ENCODE measurements around the gene XRCC1. TPM values are rescaled to one million over a fixed set of nuclear protein-coding genes. Genes with fewer than 3 reads are reported as not detected.
A peak's percentile ranks its signal among the peaks of the same experiment; 100 is the strongest.
"Not testable (repeated sequence)": the region's sequence is repeated elsewhere in the genome, so short reads cannot be mapped to it uniquely, and the experiment has no call there.

The XRCC1 gene
- total RNA-seq, 1 donor from 2014 or later = 14.6 TPM

DNA sequence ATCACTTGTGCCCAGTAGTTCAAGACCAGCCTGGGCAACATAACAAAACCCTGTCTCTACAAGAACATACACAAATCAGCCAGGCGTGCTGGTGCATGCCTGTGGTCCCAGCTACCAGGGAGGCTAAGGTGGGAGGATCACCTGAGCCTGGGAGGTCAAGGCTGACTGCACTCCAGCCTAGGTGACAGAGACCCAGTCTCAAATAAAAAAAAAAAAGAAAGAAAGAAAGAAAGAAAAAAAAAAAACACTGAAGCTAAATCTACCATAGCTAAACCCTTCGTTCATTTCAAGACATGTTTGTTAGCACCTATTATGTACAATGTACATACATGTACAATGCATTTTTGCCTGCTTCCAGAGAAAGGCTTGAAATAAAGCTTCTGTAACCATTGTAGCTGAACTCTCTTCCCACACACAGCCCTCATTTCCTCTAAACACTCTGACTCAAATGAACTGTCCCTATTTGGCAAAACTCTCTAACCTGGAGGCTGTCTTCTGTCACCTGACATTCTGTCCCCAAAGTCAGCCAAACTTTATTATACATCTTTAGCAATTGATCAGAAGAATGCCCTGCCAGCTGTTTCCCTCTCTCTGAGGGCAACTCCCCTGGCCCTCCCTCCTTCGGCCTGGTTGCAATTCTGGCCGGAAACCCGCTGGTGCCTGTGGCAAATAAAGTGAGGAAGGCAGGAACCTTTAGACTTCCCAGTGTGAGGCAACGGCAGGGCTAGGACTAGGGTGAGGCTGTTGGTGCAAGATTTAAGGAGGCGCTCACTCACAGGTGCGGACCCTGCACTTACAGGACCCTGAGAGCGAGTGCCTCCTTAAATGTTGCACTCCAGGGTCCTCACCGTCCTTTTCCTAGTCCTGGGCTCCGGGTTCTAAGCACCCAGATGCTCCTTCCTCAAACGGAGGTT lies 50.1 kb downstream of the XRCC1 start:
- H3K9me3 ChIP-seq (ENCODE audit: insufficient read depth, low read depth, low read length) = no peaks in the 10 kb centered on the region
- no peaks in the 10 kb centered on the region for H3K27me3 Mint-ChIP-seq (ENCODE audit: low read depth, unreplicated experiment)
- H3K27ac ChIP-seq (ENCODE audit: low read depth, low read length) = no peak overlapping the region
- no peak overlapping the region for H3K27ac Mint-ChIP-seq (ENCODE audit: unreplicated experiment)
- H3K27me3 ChIP-seq (ENCODE audit: insufficient read depth, low read length) = no peaks in the 10 kb centered on the region
- DNase-seq (ENCODE audit: low read depth) (peak; percentile 27), FAIRE-seq (no peak)
- peak overlapping the region; percentile 89 for H3K9ac ChIP-seq (ENCODE audit: low read length)
- no peaks in the 10 kb centered on the region for H3K36me3 Mint-ChIP-seq (ENCODE audit: low read depth, unreplicated experiment)
- no peak for TF ChIP-seq EZH2 (IDR thresholded peaks at IDR 0.05; ENCODE audit: insufficient read depth, low read length)
- TF ChIP-seq, protein P1, sequence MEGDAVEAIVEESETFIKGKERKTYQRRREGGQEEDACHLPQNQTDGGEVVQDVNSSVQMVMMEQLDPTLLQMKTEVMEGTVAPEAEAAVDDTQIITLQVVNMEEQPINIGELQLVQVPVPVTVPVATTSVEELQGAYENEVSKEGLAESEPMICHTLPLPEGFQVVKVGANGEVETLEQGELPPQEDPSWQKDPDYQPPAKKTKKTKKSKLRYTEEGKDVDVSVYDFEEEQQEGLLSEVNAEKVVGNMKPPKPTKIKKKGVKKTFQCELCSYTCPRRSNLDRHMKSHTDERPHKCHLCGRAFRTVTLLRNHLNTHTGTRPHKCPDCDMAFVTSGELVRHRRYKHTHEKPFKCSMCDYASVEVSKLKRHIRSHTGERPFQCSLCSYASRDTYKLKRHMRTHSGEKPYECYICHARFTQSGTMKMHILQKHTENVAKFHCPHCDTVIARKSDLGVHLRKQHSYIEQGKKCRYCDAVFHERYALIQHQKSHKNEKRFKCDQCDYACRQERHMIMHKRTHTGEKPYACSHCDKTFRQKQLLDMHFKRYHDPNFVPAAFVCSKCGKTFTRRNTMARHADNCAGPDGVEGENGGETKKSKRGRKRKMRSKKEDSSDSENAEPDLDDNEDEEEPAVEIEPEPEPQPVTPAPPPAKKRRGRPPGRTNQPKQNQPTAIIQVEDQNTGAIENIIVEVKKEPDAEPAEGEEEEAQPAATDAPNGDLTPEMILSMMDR (IDR thresholded peaks at IDR 0.05; ENCODE audit: insufficient read depth, low read depth, low read length) = no peak
- H3K4me3 ChIP-seq (ENCODE audit: insufficient read depth, low read depth, low read length) = peak overlapping the region; percentile 83
- peaks cover 16% of the 10 kb centered on the region for H3K4me1 ChIP-seq (ENCODE audit: insufficient read depth, low read length)
- peaks cover 35% of the 10 kb centered on the region for H3K79me2 ChIP-seq (ENCODE audit: insufficient read depth, low read length)
- H3K4me3 Mint-ChIP-seq (ENCODE audit: unreplicated experiment) = peak overlapping the region; percentile 94
- H3K4me1 Mint-ChIP-seq (ENCODE audit: low read depth, unreplicated experiment) = peaks cover 20% of the 10 kb centered on the region
- peaks cover 17% of the 10 kb centered on the region for H4K20me1 ChIP-seq (ENCODE audit: insufficient read depth, low read length)
- no peaks in the 10 kb centered on the region for H3K36me3 ChIP-seq (ENCODE audit: insufficient read depth, low read length)
- H3K4me2 ChIP-seq (ENCODE audit: low read length) = peak overlapping the region; percentile 99
- H2AFZ ChIP-seq (ENCODE audit: low read depth, low read length) = peak overlapping the region; percentile 23
- no peaks in the 10 kb centered on the region for H3K9me3 Mint-ChIP-seq (ENCODE audit: unreplicated experiment)

DNA sequence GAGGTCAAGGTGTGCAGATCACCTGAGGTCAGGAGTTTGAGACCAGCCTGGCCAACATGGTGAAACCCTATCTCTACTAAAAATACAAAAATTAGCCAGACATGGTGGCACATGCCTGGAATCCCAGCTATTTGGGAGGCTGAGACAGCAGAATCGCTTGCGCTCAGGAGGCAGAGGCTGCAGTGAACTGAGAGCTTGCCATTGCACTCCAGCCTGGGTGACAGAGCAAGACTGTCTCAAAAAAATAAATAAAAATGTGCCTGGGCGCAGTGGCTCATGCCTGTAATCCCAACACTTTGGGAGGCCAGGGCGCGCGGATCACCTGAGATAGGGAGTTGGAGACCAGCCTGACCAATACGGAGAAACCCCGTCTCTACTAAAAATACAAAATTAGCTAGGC lies 51.6 kb downstream of the XRCC1 start:
- not testable (repeated sequence) for H3K4me3 ChIP-seq (ENCODE audit: insufficient read depth, low read depth, low read length); H3K27me3 Mint-ChIP-seq (ENCODE audit: low read depth, unreplicated experiment); H3K9me3 Mint-ChIP-seq (ENCODE audit: unreplicated experiment); H3K27ac Mint-ChIP-seq (ENCODE audit: unreplicated experiment); DNase-seq (ENCODE audit: low read depth); H2AFZ ChIP-seq (ENCODE audit: low read depth, low read length); H3K4me3 Mint-ChIP-seq (ENCODE audit: unreplicated experiment); H3K36me3 ChIP-seq (ENCODE audit: insufficient read depth, low read length); H3K27me3 ChIP-seq (ENCODE audit: insufficient read depth, low read length); H3K9me3 ChIP-seq (ENCODE audit: insufficient read depth, low read depth, low read length); H3K27ac ChIP-seq (ENCODE audit: low read depth, low read length); H3K9ac ChIP-seq (ENCODE audit: low read length); FAIRE-seq; H3K36me3 Mint-ChIP-seq (ENCODE audit: low read depth, unreplicated experiment)
- H3K4me1 ChIP-seq (ENCODE audit: insufficient read depth, low read length) = peaks cover 19% of the 10 kb centered on the region
- H3K4me2 ChIP-seq (ENCODE audit: low read length) = peak overlapping the region; percentile 33
- H3K79me2 ChIP-seq (ENCODE audit: insufficient read depth, low read length) = peaks cover 35% of the 10 kb centered on the region
- H3K4me1 Mint-ChIP-seq (ENCODE audit: low read depth, unreplicated experiment) = peaks cover 18% of the 10 kb centered on the region
- H4K20me1 ChIP-seq (ENCODE audit: insufficient read depth, low read length) = peaks cover 17% of the 10 kb centered on the region

- H3K79me2 ChIP-seq (ENCODE audit: insufficient read depth, low read length) = peaks cover 35% of the 10 kb centered on the region
- no peak for FAIRE-seq
- no peak for DNase-seq (ENCODE audit: low read depth)
- no peak overlapping the region for H3K4me3 ChIP-seq (ENCODE audit: insufficient read depth, low read depth, low read length)
- TF ChIP-seq, protein P1 (IDR thresholded peaks at IDR 0.05; ENCODE audit: insufficient read depth, low read depth, low read length) = no peak
- no peak for TF ChIP-seq EZH2 (IDR thresholded peaks at IDR 0.05; ENCODE audit: insufficient read depth, low read length)
- Mint-ChIP-seq H3K27me3 (ENCODE audit: low read depth, unreplicated experiment) (no peaks in the 10 kb centered on the region), H3K9me3 (ENCODE audit: unreplicated experiment) (no peaks in the 10 kb centered on the region), H3K36me3 (ENCODE audit: low read depth, unreplicated experiment) (peaks cover 1% of the 10 kb centered on the region), H3K4me3 (ENCODE audit: unreplicated experiment) (no peak overlapping the region), H3K27ac (ENCODE audit: unreplicated experiment) (no peak overlapping the region), H3K4me1 (ENCODE audit: low read depth, unreplicated experiment) (peaks cover 21% of the 10 kb centered on the region)
- H3K4me1 ChIP-seq (ENCODE audit: insufficient read depth, low read length) = peaks cover 19% of the 10 kb centered on the region
- no peak overlapping the region for H3K4me2 ChIP-seq (ENCODE audit: low read length)
- no peaks in the 10 kb centered on the region for H3K27me3 ChIP-seq (ENCODE audit: insufficient read depth, low read length)
- H3K9me3 ChIP-seq (ENCODE audit: insufficient read depth, low read depth, low read length) = no peaks in the 10 kb centered on the region
- peaks cover 17% of the 10 kb centered on the region for H4K20me1 ChIP-seq (ENCODE audit: insufficient read depth, low read length)
- H3K36me3 ChIP-seq (ENCODE audit: insufficient read depth, low read length) = no peaks in the 10 kb centered on the region
- H2AFZ ChIP-seq (ENCODE audit: low read depth, low read length) = no peak overlapping the region
- no peak overlapping the region for H3K9ac ChIP-seq (ENCODE audit: low read length)
- no peak overlapping the region for H3K27ac ChIP-seq (ENCODE audit: low read depth, low read length)
These were observed 52.4 kb downstream of the XRCC1 start for GRCh38 chr19:43522929-43523328.
